Measurements from ENCODE around the gene ECSIT.

ECSIT gene

DNA sequence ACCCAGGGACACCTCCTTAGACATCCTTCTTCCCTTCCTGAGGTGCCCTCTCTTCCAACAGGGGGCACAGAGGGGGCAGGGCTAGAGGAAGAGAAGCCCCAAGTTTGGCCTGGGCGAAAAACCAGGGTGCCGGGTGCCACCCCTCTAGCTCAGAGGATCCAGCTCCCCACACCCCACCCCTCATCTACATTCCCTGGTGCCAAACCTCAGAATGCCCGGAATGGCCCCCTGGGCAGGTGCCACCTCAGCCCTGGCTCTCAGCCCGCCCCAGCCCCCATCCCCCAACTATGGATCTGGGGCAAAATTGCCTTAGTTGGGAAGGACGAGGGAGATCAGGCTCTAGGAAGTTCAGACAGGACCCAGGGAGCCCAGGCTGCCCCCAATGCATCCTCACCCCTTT, 11.7 kb upstream of the ECSIT start:
- Histone ChIP-seq H3K27ac (ENCODE audit: low read length, poor library complexity, severe bottlenecking) (no peak overlapping the region), H2AK5ac (ENCODE audit: low read length, severe bottlenecking) (no peak overlapping the region), H3K4me2 (ENCODE audit: low read length, poor library complexity, severe bottlenecking) (no peak overlapping the region), H2AFZ (ENCODE audit: low read depth, low read length) (no peak overlapping the region), H3K9ac (ENCODE audit: low read length) (no peak overlapping the region), H3K23ac (ENCODE audit: low read length in 2 of 2) (no peak overlapping the region), H2BK5ac (ENCODE audit: low read depth, low read length, poor library complexity, severe bottlenecking) (no peak overlapping the region), H3K18ac (ENCODE audit: low read depth in 1 of 2, low read length in 2 of 2) (no peak overlapping the region), H4K8ac (ENCODE audit: low read length) (no peak overlapping the region), H3K79me1 (replicated peaks; ENCODE audit: low read length, poor library complexity, severe bottlenecking) (peaks cover 4% of the 10 kb centered on the region), H3K4ac (ENCODE audit: low read depth in 1 of 2, low read length in 2 of 2) (no peak overlapping the region), H2BK15ac (ENCODE audit: low read depth, poor library complexity, severe bottlenecking) (no peak overlapping the region), H2BK120ac (ENCODE audit: low read depth, low read length) (no peak overlapping the region), H3K9me3 (ENCODE audit: control insufficient read depth, low read length) (no peaks in the 10 kb centered on the region), H2BK12ac (ENCODE audit: low read length in 2 of 2) (peak overlapping the region in 1 of 2 experiments; percentile 47), H3K14ac (ENCODE audit: low read length in 2 of 2) (no peak overlapping the region), H3K36me3 (ENCODE audit: control insufficient read depth in 1 of 2, insufficient read depth in 2 of 2, low read depth in 1 of 2, low read length in 2 of 2) (no peaks in the 10 kb centered on the region), H3K4me1 (ENCODE audit: control insufficient read depth, insufficient read depth, low read depth, low read length) (peaks cover 33% of the 10 kb centered on the region), H3K27me3 (ENCODE audit: control insufficient read depth in 1 of 2, insufficient read depth in 1 of 2, low read length in 2 of 2) (peaks cover 0 to 10% of the 10 kb centered on the region in 2 experiments), H3K4me3 (ENCODE audit: insufficient read depth in 1 of 2, low read depth in 1 of 2, low read length in 2 of 2) (no peak overlapping the region), H4K91ac (ENCODE audit: low read length) (no peak overlapping the region)
- no peak for DNase-seq
- WGBS = 100% methylated on average over 3 of the region's 5 CpGs

DNA sequence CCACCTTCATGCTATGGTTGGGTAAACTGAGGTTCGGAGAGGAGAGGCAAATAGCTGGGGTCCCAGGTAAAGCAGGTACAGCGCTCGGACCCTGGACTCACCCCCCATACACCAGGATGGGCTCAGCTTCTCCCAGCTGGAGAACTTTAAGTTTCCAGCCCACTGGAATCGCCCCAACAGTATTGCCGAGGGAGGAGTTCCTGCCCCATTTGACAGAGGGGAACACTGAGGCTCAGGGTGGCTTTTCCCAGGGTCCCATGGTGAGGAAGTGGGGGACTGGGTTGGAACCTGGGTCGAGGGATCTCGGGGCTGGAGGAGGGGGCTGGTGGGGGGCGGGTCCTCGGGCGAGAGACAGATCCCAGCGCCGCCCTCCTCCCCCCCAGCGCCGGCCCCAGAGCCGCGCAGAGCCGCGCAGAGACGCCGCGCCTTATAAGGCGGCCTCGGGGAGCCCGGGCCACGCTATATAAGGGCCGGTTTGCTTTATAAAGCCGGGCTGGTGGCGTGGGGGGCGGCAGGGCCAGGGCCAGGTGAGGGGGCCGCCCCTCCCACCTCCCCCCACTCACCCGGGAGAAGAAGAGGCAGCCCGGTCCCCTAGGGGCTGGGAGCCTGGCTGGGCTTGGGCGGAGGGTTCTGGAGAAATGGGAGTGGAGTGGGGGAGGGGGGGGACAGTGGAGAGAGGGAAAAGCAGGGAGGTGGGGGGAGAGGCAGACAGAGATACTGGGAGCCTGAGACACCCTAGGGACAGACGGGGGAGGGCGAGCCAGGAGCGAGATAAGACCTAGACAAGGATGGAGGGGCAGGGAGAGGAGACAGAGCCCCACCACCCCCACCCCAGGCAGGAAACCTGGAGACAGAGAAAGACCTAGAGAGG, 10.8 kb upstream of the ECSIT start:
- H2BK12ac ChIP-seq (ENCODE audit: low read length in 2 of 2) = peak overlapping the region; percentile 71 to 75
- peak; percentile 54 for DNase-seq
- 17% methylated on average over 9 of the region's 36 CpGs for WGBS
- peak overlapping the region; percentile 79 for H3K4me2 ChIP-seq (ENCODE audit: low read length, poor library complexity, severe bottlenecking)
- peak overlapping the region; percentile 47 for H3K9ac ChIP-seq (ENCODE audit: low read length)
- H3K27ac ChIP-seq (ENCODE audit: low read length, poor library complexity, severe bottlenecking) = peak overlapping the region; percentile 21
- peak overlapping the region; percentile 15 for H2AK5ac ChIP-seq (ENCODE audit: low read length, severe bottlenecking)
- H3K36me3 ChIP-seq (ENCODE audit: control insufficient read depth in 1 of 2, insufficient read depth in 2 of 2, low read depth in 1 of 2, low read length in 2 of 2) = no peaks in the 10 kb centered on the region
- H4K8ac ChIP-seq (ENCODE audit: low read length) = peak overlapping the region; percentile 96
- H3K23ac ChIP-seq (ENCODE audit: low read length in 2 of 2) = no peak overlapping the region
- H3K27me3 ChIP-seq (ENCODE audit: control insufficient read depth in 1 of 2, insufficient read depth in 1 of 2, low read length in 2 of 2) = peaks cover 0 to 10% of the 10 kb centered on the region in 2 experiments
- no peaks in the 10 kb centered on the region for H3K9me3 ChIP-seq (ENCODE audit: control insufficient read depth, low read length)
- H2AFZ ChIP-seq (ENCODE audit: low read depth, low read length) = peak overlapping the region; percentile 76
- H3K4me3 ChIP-seq (ENCODE audit: insufficient read depth in 1 of 2, low read depth in 1 of 2, low read length in 2 of 2) = peak overlapping the region; percentile 43 to 44
- no peak overlapping the region for H3K14ac ChIP-seq (ENCODE audit: low read length in 2 of 2)
- H3K18ac ChIP-seq (ENCODE audit: low read depth in 1 of 2, low read length in 2 of 2) = peak overlapping the region; percentile 82 to 86
- H3K79me1 ChIP-seq (replicated peaks; ENCODE audit: low read length, poor library complexity, severe bottlenecking) = peaks cover 4% of the 10 kb centered on the region
- H3K4ac ChIP-seq (ENCODE audit: low read depth in 1 of 2, low read length in 2 of 2) = peak overlapping the region; percentile 35 to 75
- peak overlapping the region; percentile 95 for H2BK15ac ChIP-seq (ENCODE audit: low read depth, poor library complexity, severe bottlenecking)
- peaks cover 35% of the 10 kb centered on the region for H3K4me1 ChIP-seq (ENCODE audit: control insufficient read depth, insufficient read depth, low read depth, low read length)
- H2BK120ac ChIP-seq (ENCODE audit: low read depth, low read length) = peak overlapping the region; percentile 71
- H2BK5ac ChIP-seq (ENCODE audit: low read depth, low read length, poor library complexity, severe bottlenecking) = no peak overlapping the region
- H4K91ac ChIP-seq (ENCODE audit: low read length) = peak overlapping the region; percentile 79

DNA sequence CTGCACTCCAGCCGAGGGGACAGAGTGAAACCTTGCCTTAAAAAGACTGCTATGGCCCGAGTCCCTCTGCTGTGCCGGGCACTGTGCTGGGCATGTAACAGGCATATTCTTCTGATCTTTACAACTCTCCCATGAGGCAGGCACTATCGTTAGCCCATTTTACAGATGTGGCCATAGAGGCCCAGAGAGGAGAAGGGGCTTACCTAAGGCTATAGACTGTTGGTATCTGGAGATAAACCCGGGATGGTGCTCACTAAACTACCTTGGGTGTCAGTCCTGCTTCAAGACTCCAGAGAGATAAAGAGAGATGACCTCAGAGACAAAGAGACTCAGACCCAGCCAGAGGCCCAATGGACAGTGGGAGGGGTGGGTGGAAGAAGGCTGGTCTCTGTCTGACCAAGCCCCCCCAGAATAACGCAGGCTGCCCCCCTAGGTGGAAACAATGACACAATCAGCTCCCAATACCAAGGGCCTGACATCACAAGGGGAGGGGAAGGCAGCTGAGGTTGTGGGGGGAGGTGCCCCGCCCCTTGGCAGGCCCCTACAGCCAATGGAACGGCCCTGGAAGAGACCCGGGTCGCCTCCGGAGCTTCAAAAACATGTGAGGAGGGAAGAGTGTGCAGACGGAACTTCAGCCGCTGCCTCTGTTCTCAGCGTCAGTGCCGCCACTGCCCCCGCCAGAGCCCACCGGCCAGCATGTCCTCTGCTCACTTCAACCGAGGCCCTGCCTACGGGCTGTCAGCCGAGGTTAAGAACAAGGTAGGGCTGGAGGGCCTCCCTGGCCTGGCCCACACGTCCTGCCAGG, 9.5 kb upstream of the ECSIT start, which contains the start of gene CNN1:
CNN1 (plus strand) TSS at position 620 of the 805 bp plus-strand sequence; CDS start at position 697, 77 bp downstream.
- Histone ChIP-seq H2BK120ac (ENCODE audit: low read depth, low read length) (peak within 1 kb of the TSS; percentile 71), H2AFZ (ENCODE audit: low read depth, low read length) (peak within 1 kb of the TSS; percentile 78), H2AK5ac (ENCODE audit: low read length, severe bottlenecking) (peak within 1 kb of the TSS; percentile 40), H3K9ac (ENCODE audit: low read length) (peak within 1 kb of the TSS; percentile 47), H2BK15ac (ENCODE audit: low read depth, poor library complexity, severe bottlenecking) (peak within 1 kb of the TSS; percentile 84), H3K27ac (ENCODE audit: low read length, poor library complexity, severe bottlenecking) (peak within 1 kb of the TSS; percentile 48), H3K4me1 (ENCODE audit: control insufficient read depth, insufficient read depth, low read depth, low read length) (peaks cover 37% of the 10 kb centered on the region), H3K23ac (ENCODE audit: low read length in 2 of 2) (no peak within 1 kb of the TSS), H3K27me3 (ENCODE audit: control insufficient read depth in 1 of 2, insufficient read depth in 1 of 2, low read length in 2 of 2) (peaks cover 0 to 8% of the 10 kb centered on the region in 2 experiments), H3K14ac (ENCODE audit: low read length in 2 of 2) (no peak within 1 kb of the TSS), H4K8ac (ENCODE audit: low read length) (peak within 1 kb of the TSS; percentile 96), H3K4me3 (ENCODE audit: insufficient read depth in 1 of 2, low read depth in 1 of 2, low read length in 2 of 2) (peak within 1 kb of the TSS; percentile 39 to 43), H3K79me1 (replicated peaks; ENCODE audit: low read length, poor library complexity, severe bottlenecking) (peaks cover 4% of the 10 kb centered on the region), H3K9me3 (ENCODE audit: control insufficient read depth, low read length) (no peaks in the 10 kb centered on the region), H2BK12ac (ENCODE audit: low read length in 2 of 2) (peak within 1 kb of the TSS; percentile 71 to 83), H3K4ac (ENCODE audit: low read depth in 1 of 2, low read length in 2 of 2) (peak within 1 kb of the TSS; percentile 40 to 75), H3K18ac (ENCODE audit: low read depth in 1 of 2, low read length in 2 of 2) (peak within 1 kb of the TSS; percentile 72 to 86), H3K4me2 (ENCODE audit: low read length, poor library complexity, severe bottlenecking) (peak within 1 kb of the TSS; percentile 79), H2BK5ac (ENCODE audit: low read depth, low read length, poor library complexity, severe bottlenecking) (no peak within 1 kb of the TSS), H4K91ac (ENCODE audit: low read length) (peak within 1 kb of the TSS; percentile 91), H3K36me3 (ENCODE audit: control insufficient read depth in 1 of 2, insufficient read depth in 2 of 2, low read depth in 1 of 2, low read length in 2 of 2) (no peaks in the 10 kb centered on the region)
- 22% methylated on average over 19 of the region's 21 CpGs for WGBS
- peak; percentile 94 for DNase-seq

Data from mesenchymal stem cell (in vitro differentiated cells and primary cell).